GM18508 (cell line): ENCODE data around the gene ABLIM1.
"Not testable (repeated sequence)": the region's sequence is repeated elsewhere in the genome, so short reads cannot be mapped to it uniquely, and the experiment has no call there.

ENCODE experiments used
- ATAC-seq: cut with Tn5 transposase; IDR thresholded peaks from one replicate; pipeline ENCODE4 v1.9.1; 2021; ENCODE audit warnings: moderate number of reproducible peaks; ENCODE audit not compliant: insufficient read depth, unreplicated experiment

Gene ABLIM1

DNA sequence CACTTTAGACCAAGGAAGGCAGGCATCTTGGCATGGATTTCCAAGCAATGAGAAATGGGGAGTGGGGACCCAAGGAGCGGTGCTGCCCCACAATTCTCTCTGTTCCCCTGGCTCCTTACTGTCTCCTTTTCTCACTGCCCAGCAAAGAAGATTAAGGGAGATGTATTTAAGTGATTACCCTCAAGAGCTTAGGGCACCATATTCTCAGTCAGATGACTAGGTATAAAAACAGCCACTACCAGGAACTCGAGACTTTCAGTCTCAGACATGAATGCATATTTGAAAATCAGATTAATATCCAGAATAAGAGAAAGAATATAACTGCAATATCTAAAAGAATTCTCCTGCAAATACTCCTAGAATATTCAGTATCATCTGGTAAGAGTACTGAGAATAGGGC, at the start of gene ABLIM1:
Gene ABLIM1, minus strand, starts transcription at position 101 of the 400 bp plus-strand sequence. Its CDS starts 75 bp downstream, at position 26.
- no peak for ATAC-seq

DNA sequence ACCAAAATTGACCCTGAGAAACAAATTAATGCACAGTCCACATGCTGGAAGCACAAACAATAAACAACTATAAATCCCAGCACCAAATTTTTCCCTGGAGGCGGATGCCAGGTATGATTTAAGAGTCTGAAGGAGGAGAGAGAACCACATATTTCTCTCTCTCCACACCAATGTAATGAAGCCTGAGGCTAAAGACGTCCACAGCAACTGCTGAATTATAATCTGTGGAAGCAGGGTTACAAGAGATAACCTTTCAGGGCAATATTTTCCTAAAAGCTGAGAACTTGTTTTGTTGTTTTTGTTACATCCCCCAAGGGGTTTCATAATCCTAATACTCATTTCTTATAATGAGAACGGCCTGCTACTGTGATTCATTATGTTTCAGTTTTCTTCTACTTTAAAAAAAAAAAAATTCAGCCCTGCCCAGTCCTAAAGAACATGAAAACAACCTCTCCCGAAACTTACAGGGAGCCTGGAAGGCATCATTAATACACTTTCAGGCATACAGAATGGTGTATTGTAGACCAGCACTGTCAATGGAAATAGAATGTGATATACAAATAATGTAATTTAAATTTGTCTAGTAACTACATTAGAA, 48.5 kb upstream of the ABLIM1 start:
- ATAC-seq = no peak

DNA sequence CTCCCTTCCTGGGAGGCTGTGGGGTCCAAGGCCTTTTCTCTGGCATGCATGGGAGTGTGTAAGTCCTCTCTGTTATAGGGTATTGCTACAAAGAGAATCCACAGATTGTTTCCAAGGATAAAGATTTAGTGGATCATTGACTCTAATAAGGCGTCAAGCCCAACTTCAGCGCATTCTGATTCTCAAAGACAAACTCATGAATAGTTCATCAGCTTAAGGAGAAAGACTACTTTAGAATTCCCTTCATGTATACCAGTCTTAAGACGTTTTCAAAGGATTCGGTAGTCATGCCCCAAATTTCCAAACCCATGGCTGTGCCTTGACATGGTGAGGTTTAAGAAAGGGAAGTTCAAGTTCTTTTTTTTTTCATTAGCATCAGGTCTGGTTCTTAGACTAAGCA, 46.6 kb upstream of the ABLIM1 start:
- ATAC-seq = no peak

DNA sequence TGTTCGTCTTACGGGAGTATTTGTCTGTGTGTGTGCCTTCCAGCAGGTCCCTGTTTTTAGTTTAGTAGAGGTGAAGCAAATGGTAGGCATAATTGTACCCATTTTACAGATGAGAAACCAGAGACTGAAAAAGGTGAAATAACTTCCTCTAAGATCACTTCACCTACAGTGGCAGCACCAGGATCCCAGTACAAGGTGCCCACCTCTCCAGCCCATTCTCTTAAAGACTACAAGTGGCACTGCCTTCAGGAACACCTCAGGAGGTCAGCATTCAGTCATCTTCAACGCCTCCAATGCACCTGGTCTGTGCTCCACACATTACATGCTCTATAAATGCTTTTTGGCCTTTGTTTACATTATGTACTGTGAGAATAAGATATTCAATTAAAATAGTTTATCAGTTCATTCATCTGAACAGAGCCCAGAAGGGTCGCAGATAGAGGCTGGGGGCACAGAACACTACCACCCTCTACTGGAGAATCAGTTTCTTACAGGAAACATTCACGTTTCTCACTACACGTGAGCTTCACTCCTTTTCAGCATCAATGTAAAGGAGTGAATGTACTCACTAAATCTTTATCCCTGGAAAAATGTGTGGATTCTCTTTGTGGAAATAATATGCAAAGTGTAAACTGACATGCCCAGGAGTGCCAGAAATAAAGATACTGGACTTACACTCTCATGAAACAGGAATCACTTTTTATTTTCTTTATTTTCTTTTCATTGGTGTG, 45.5 kb upstream of the ABLIM1 start:
- no peak for ATAC-seq

DNA sequence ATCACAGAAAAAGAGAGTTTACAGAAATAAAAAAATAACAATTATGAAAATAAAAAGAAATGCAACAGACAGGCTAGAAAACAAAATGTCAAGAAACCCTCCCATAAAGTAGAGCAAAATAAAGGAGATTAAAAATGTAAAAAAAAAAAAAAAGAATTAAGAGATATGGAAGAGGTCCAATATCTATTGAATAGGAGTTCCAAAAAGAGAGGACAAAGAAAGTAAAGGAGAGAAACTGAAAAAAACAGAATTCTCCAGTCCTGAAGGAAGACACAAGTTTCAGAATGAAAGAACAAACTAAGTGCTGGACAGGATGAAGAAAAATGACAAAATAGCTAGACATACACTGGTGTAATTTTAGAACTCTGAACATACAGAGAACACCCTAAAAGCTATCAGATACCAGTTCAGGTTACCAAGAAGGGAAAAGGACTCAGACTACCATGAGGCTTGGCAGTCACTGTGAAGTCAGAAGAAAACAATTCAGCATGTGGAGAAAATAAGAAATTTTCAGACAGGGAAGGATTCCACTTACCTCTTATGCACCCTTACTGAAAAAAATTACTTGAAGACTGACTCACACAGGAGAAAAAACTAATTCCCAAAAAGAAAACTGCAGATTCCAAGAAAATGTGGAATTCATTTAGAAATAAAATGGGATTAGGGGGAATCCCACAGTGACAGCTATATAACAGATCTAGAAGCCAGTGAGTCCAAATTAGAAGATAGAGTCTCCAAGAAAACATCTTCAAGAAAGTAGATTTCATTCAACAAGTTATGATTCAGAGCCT, 40.4 kb upstream of the ABLIM1 start:
- ATAC-seq = no peak

DNA sequence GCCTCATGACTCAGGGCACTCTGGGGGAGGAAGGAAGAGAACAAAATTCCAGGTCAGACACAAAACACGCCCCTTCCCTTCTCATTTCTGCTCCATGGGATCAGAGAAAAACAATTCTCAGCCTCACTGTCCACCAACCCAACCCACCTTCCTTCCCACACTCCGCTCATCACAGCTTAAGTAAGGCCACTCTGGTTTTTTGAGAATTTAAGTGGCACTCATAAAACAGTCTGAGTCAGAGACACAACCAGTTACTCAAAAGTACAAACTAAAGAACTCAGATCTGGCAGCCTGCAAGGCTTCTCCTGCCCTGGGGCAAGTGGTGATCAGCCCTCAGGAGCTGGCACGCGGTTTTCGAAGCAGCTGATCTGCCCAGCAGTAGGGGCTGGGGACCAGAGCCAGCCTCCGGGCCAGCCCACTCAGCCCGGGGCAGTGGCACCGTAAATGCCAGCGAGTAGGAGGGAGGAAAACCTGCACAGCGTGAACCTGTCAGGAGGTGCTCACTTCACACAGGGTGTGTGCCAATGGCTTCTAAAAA, 39.1 kb upstream of the ABLIM1 start:
- ATAC-seq = no peak

DNA sequence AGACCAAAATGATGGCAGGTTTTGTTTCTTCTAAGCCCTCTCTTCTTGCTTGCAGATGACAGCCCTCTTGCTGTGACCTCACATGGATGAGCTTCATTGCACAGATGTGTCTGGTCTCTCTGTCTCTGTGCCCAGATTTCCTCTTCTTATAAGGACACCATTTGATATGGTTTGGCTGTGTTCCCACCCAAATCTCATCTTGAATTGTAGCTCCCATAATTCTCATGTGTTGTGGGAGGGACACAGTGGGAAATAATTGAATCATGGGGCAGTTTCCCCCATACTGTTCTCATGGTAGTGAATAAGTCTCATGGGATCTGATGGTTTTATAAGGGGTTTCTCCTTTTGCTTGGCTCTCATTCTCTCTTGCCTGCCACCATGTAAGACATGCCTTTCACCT, 38.2 kb upstream of the ABLIM1 start:
- not testable (repeated sequence) for ATAC-seq

DNA sequence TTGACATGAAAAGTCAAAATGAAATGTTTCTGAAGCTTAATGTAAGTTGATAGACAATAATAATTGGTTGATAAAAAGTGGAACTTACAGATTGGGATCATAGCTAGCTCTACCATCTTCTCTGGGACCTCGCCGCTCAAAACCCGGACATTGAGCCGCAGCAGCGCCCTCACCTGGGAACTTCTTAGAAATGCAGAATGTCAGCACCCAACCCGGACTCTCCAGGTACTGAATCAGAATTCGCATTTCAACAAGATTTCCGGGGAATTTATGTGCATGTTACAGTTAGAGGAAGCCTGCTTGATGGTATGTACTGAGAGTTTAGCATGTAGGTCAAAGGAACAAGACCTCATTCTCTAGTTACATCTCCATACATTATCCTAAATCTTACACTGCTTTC, 36.7 kb upstream of the ABLIM1 start:
- no peak for ATAC-seq

DNA sequence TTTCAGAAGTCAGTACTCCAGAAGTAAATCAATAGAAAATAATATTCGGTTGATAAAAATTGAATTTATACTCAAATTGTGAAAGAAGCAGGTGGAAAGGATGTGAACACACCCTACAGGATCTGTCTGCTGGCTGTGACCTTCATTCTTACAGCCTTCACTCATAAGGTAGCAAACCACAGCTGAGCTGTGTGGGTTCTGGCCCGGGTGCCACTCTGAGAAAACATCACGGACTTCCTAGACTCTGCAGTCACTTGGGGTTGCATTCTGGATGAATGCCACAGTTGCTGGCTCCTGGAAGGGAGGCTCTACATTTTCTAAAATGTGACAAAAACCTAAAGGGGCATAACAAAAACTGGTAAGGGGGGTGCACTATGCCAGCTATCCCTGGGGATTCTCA, 36.0 kb upstream of the ABLIM1 start:
- ATAC-seq = no peak

DNA sequence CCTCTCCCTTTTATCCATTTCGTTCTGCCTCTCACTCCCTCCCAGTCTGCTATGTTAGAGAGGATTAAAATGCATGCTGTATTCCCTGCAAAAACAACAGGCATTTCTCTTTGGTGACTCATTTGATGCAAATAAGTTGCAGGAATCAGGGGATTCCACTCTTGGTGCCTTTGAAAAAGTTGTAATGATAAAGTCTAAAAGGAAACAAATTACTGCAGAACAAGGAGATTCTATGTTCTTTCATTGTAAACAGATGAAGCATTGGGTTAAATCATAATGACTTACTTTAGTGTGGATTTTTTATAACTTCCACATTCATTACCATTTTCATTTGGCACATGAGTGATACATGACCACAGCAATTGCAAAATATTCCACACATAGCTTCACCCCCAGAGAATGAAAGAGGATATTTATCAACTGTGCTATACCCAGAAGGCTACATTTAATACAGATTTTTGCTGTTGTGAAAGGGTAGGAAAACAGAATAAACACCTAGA, 33.4 kb upstream of the ABLIM1 start:
- ATAC-seq = no peak

DNA sequence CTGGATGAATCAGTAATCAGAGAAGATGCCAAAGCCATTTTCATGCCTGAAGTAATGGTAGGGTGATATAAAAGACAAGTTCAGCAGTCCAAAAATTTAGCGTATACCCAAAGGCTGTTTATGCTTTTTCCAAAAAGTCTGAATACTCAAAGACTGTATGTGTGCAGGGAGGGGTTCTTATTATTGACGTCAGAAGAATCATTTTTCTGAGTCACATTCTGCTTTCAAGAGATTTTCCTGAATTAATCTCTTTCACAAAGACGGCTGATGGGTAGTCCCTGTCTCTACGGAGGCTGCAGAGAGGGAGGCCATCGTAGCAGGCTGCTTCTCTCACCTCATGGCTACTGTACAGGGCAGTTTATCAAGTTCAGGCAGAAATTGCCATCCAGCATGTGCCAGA, 30.7 kb upstream of the ABLIM1 start:
- ATAC-seq = no peak

DNA sequence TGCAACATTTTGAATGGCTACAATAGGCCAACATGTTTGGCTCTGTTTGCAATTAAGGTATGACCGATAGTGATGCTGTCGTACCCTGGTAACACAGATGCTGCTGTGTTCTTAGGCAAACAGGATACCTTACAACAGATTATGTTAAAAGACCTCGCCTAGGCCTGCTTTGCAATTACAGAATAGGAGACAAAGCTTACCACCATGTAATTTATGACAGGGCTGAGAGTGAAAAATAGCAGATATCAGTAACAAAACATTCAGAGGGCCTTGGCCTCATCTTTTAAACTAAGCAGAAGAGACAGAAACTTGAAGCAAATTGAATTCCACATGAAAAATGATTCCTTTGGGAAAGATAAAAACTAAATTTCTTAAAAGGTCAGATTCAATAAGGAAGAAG, 29.4 kb upstream of the ABLIM1 start:
- no peak for ATAC-seq

DNA sequence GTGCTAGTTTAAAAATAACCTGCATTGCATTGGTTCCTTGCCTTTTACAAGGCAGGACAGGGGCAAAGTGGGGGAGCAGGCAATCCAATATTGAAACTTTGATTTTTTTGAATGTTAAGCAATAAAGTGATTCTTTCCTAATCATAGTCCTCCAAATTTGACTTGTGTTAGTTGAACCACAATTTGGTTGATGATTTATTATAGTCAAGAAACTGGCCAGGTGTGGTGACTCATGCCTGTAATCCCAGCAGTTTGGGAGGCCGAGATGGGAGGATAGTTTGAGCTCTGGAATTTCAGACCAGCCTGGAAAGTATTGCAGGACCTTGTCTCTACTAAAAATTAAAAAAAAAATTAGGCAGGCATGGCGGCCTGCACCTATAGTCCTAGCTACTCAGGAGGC, 27.9 kb upstream of the ABLIM1 start:
- ATAC-seq = no peak

DNA sequence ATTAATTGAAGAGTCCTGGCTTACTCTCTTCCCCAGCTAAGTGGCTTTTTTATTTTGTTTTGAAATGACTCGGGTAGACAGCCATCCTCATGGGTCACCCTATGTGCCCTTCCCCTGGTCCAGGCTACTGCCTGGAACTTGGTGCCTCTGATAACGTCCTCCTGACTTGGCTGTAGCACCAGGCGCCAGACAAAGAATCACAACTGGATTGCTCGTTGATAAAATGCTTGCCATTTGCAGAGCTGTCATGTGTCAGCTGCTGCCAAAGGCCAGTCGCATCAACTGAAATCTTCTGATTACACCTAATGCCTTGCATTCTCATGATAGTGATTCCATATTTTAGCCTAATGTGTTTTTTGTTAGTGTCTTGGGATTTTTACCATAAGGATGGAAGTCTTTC, 27.4 kb upstream of the ABLIM1 start:
- no peak for ATAC-seq

DNA sequence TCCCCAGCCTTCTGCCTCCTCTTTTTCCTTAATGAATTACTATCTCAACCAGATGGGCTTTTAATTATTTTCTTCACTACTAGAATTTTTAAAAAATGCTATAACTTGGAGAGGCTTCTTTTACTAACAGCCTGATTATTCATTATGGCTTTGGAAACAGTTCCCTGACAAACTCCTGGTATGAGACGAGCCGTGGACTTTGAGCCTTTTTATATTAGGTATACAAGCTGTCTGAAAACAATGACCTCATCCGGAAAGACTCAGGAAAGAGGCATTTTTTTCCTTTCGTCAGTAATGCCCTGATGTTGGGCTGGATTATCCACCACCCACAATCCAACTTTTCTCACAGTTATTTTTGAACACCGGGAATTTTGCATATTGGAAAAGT, 26.7 kb upstream of the ABLIM1 start:
- no peak for ATAC-seq

DNA sequence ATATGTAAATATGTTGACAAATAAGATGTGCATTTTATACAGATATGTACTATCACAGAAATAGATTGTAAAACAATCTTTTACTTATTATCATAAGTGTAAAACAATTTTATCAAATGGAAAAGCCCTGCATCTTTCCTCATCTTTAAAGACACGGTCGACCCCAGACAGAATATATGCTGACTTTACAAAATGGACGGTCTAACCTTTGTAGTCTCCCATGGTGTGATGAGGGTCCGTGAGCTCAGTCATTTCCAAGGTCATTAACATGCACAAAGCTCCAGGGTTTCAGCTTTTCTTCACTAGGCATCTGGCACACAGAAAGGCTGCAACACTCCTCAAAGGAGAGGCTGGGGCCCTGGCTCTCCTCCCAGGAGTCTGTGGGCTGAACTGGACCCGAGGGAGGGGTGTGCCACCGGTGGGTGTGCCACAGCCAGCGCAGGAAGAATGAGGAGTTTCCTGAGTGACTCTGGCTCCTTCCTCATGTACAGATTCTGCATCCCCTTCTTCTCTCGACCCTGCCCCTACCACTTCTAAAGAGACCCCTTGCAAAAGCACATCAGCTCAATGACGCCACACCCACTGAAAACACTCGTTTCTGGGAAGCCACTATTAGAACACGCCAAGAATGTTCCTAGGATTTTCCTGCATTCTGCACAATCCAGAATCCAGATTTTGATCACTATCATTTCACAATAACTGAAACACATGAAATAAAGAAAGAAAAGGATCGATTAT, 26.2 kb upstream of the ABLIM1 start:
- no peak for ATAC-seq

DNA sequence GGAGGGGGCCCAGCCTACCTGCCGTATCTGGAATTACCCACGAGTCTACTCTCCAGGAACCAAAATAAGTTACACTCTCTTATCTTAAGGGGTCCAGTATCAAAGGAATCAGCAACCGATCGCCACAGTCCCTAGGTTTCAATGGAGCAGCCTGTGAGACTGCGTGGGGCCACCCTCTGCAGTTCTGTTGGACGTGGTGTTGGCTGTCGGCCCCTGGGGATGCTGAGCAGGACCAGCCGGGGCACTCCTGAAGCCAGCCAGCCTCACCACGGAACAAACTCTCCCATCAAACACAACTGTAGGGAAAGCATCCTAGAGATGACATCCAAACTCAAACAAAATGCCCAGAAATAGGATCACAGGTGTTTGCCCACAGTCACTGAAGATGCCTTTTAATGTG, 25.5 kb upstream of the ABLIM1 start:
- ATAC-seq = no peak

DNA sequence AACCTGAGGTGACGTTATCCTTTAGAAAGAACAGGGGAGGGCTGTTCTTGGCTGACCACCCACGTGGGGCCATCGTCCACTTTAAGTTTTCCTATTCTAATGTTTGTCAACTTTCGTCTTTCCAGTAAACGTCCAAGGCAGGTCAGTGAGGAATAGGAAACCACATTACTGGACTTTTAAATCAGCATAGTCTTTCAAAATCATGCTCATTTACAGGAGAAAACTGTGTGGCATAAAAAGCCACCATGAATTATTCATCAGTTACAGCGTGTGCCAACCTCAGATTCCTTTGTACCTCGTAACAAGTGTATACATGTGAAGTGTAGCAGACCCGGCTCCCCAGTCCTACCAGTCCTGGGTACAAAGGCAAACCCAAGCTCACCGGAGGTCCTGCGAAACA, 25.1 kb upstream of the ABLIM1 start:
- ATAC-seq = no peak

DNA sequence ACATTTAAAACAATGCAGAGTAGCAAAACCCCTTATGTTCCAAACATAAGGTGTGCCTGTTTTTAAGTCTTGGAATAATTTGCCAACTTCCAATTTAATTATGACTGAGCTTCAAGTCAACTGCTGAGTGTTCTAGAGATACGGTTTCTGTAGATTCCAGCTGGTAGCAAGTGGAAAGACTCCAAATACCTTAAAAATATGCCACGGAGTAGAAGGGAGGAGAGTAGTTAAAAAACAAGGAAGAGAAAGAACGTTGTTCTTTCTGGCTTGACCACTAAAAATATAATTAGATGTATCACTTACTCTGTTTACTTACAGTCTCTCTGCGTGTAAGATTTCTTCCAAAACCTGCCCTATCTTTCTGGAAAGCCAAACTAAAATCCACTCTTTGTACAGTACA, 24.5 kb upstream of the ABLIM1 start:
- ATAC-seq = no peak

DNA sequence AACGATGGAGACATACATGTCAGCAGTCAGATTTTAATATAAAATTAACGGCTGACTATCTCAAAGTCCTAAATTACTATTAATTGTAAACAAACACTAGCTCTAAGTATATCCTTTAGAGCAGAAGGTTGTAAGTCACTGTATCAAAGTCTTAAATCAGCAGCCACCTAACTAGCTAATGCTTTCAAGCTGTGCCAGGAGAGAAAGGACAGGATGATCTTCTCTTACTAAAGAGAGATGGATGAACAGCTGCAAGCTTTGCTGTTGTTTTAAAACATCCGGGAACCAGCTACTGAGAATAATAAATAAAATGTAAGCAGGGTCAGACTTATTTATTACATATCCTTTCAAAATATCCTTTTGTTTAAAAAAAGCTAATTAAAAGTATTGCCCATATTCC, 24.0 kb upstream of the ABLIM1 start:
- no peak for ATAC-seq
